ENCODE results near the gene NMRK1. TPM values are rescaled to one million over a fixed set of nuclear protein-coding genes. Genes with fewer than 3 reads are reported as not detected.

NMRK1 gene
- total and polyA plus RNA-seq, 2 donors (not counting 3 experiments of a cell fraction or from before 2014, with no cell fraction given), result 24.3 to 32.6 TPM

DNA sequence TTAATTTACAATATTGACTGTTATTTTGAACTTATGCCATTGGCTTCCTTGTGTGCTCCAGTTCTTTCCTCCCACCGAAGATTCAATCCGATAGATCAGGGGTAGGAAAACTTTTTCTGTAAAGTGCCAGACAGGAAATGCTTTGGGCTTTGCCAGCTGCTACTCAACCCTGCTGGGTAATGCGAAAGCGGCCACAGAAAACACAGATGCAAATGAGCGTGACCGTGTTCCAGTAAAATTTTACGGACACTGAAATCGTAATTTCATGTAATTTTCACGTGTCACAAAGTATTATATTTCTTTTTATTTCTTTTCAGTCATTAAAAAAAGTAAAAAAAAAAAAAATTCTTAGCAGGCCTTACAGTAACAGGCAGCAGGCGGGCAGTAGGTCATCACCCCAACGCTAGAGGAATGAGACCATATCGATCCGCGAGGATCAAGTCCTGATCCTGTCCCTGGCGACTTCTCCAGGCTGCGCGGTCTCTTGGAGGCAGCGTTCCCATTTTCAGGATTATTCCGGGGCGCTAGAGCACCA is 599 bp downstream of the NMRK1 start:
- peak; percentile 75 for DNase-seq (ENCODE audit: low read depth, low spot score)
- Histone ChIP-seq H3K27ac (ENCODE audit: insufficient read depth, low read depth, low read length) (peak overlapping the region; percentile 83), H2AFZ (ENCODE audit: low read depth, low read length) (peak overlapping the region; percentile 91), H3K4me3 (replicated peaks in 1 of 3; ENCODE audit: insufficient read depth in 1 of 3, low read depth in 1 of 3, low read length in 3 of 3) (peak overlapping the region; percentile 64 to 87 (median 79)), H4K20me1 (replicated peaks; ENCODE audit: control insufficient read depth, extremely low read depth, insufficient read depth, low read length) (peaks cover 2% of the 10 kb centered on the region), H3K27me3 (ENCODE audit: control insufficient read depth in 2 of 2, insufficient read depth in 2 of 2, low read length in 2 of 2) (no peaks in the 10 kb centered on the region), H3K79me2 (ENCODE audit: control insufficient read depth, insufficient read depth, low read length) (peaks cover 37% of the 10 kb centered on the region), H3K9ac (replicated peaks; ENCODE audit: extremely low read depth, insufficient read depth, low read length) (peak overlapping the region; percentile 90), H3K4me1 (ENCODE audit: control insufficient read depth, extremely low read depth, insufficient read depth, low read length) (peaks cover 23% of the 10 kb centered on the region), H3K9me3 (replicated peaks; ENCODE audit: control insufficient read depth, insufficient read depth, low read length) (no peaks in the 10 kb centered on the region), H3K9me1 (replicated peaks; ENCODE audit: control insufficient read depth, extremely low read depth, insufficient read depth, low read length) (no peaks in the 10 kb centered on the region), H3K36me3 (ENCODE audit: control insufficient read depth in 2 of 2, extremely low read depth in 1 of 2, insufficient read depth in 2 of 2, low read length in 2 of 2) (peaks cover 0 to 5% of the 10 kb centered on the region in 2 experiments), H3K4me2 (ENCODE audit: insufficient read depth, low read length) (peak overlapping the region; percentile 53)
- no TSS peak for BruUV-seq (replicated peaks)
- dilution Hi-C loops (cut with MboI; ENCODE audit: extremely low pct_ligation_motif_present, low sequenced_read_pairs) (no loop called here), intact Hi-C loops (cut with micrococcal nuclease) (loop anchor here (1.0 to 5.0 kb wide), 3 partner anchors 99 to 150 kb away; partner anchors contain the start of gene C9orf40)
- CTCF ChIA-PET, result interaction anchor here (0.7 to 4.2 kb wide), 14 partner anchors 10 to 314 kb away, joined by 3 to 24 read pairs (median 4); partner anchors contain the start of genes C9orf40 and CARNMT1
- TF ChIP-seq, protein P1, sequence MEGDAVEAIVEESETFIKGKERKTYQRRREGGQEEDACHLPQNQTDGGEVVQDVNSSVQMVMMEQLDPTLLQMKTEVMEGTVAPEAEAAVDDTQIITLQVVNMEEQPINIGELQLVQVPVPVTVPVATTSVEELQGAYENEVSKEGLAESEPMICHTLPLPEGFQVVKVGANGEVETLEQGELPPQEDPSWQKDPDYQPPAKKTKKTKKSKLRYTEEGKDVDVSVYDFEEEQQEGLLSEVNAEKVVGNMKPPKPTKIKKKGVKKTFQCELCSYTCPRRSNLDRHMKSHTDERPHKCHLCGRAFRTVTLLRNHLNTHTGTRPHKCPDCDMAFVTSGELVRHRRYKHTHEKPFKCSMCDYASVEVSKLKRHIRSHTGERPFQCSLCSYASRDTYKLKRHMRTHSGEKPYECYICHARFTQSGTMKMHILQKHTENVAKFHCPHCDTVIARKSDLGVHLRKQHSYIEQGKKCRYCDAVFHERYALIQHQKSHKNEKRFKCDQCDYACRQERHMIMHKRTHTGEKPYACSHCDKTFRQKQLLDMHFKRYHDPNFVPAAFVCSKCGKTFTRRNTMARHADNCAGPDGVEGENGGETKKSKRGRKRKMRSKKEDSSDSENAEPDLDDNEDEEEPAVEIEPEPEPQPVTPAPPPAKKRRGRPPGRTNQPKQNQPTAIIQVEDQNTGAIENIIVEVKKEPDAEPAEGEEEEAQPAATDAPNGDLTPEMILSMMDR (IDR thresholded peaks at IDR 0.05; ENCODE audit: extremely low read depth in 1 of 2, insufficient read depth in 1 of 2, low read depth in 1 of 2, low read length in 2 of 2), result no peak
- no peak for TF ChIP-seq FOS (IDR thresholded peaks at IDR 0.05; ENCODE audit: borderline replicate concordance, insufficient read depth, low read length)
- TF ChIP-seq JUN (IDR thresholded peaks at IDR 0.05; ENCODE audit: borderline replicate concordance, insufficient read depth, insufficient read length, low read depth), result no peak
- TF ChIP-seq EZH2 (IDR thresholded peaks at IDR 0.05; ENCODE audit: borderline replicate concordance, low read depth, low read length, severe bottlenecking), result no peak
- no peak for TF ChIP-seq POLR2AphosphoS5 (IDR thresholded peaks at IDR 0.05; ENCODE audit: insufficient read depth, low read depth, low read length)
- TF ChIP-seq, protein P2, sequence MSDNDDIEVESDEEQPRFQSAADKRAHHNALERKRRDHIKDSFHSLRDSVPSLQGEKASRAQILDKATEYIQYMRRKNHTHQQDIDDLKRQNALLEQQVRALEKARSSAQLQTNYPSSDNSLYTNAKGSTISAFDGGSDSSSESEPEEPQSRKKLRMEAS (IDR thresholded peaks at IDR 0.05; ENCODE audit: insufficient read depth, insufficient read length), result no peak
- TF ChIP-seq GATA2 (IDR thresholded peaks at IDR 0.05; ENCODE audit: insufficient read depth, insufficient read length, low read depth, low read length), result no peak
- TF ChIP-seq MYC (IDR thresholded peaks at IDR 0.05; ENCODE audit: low read depth, low read length), result no peak
- TF ChIP-seq POLR2A (IDR thresholded peaks at IDR 0.05; ENCODE audit: low read depth, low read length), result no peak
- peak; percentile 84 for FAIRE-seq
- POLR2A ChIA-PET, result interaction anchor here (0.7 to 2.0 kb wide), 5 partner anchors 14 to 83 kb away, joined by 3 to 11 read pairs (median 3); no protein-coding TSS in a partner anchor

Measured in endothelial cell of umbilical vein (primary cell).